Activated CD8-positive, alpha-beta memory T cell treated with anti-CD3 and anti-CD28 coated beads for 36 hours (primary cell): ENCODE results near the gene MPND. TPM values are rescaled to one million over a fixed set of nuclear protein-coding genes. Genes with fewer than 3 reads are reported as not detected.
"Not testable (repeated sequence)": the region's sequence is repeated elsewhere in the genome, so short reads cannot be mapped to it uniquely, and the experiment has no call there.

Source experiments
- CTCF ChIA-PET: fragments of 350-600 bp; sonication (Branson Sonifier 250); formaldehyde crosslinking; loops from one replicate; lab custom pipeline; 2021; ENCODE audit warnings: antibody characterized with exemption; lab: Charles Lee
- POLR2A ChIA-PET: fragments of 350-600 bp; sonication (Branson Sonifier 250); formaldehyde crosslinking; loops from one replicate; lab custom pipeline; 2021; ENCODE audit warnings: antibody characterized with exemption; lab: Charles Lee
- total RNA-seq, 2 experiments: library from RNA; stranded (reverse); gene quantifications; one replicate each; pipeline ENCODE4 v1.2.3, GENCODE V29; 2021

MPND gene
- total RNA-seq, 2 experiments from 2014 or later: 18.0 to 20.1 TPM

- ChIA-PET POLR2A (no interaction called here), CTCF (interaction anchor here (2.7 kb wide), 1 partner anchor 14 kb away, joined by 11 read pairs; no protein-coding TSS in a partner anchor)
These were observed 4.7 kb upstream of the MPND start, which contains the start of gene STAP2 for GRCh38 chr19:4338441-4339355. STAP2 (minus strand) TSS chr19:4338827; CDS start chr19:4338753, 74 bp downstream.

- ChIA-PET POLR2A (interaction anchor here (0.6 to 2.4 kb wide), 6 partner anchors 10 to 98 kb away, joined by 3 to 9 read pairs (median 6); partner anchors contain the start of gene FSD1), CTCF (interaction anchor here (0.8 to 4.1 kb wide), 5 partner anchors 10 to 75 kb away, joined by 3 to 27 read pairs (median 4); no protein-coding TSS in a partner anchor)
These were observed 1.1 kb upstream of the MPND start for GRCh38 chr19:4342314-4342614.

- CTCF ChIA-PET: interaction anchor here (0.6 to 4.1 kb wide), 8 partner anchors 10 to 685 kb away, joined by 3 to 27 read pairs (median 4); partner anchors contain the start of gene CHAF1A
- POLR2A ChIA-PET: interaction anchor here (0.7 to 2.4 kb wide), 8 partner anchors 10 to 129 kb away, joined by 3 to 9 read pairs (median 5); partner anchors contain the start of genes CHAF1A and FSD1
These were observed 570 bp upstream of the MPND start for GRCh38 chr19:4342615-4343369.

GRCh38 chr19:4345342-4346019 lies 2.1 kb downstream of the MPND start:
- ChIA-PET CTCF (interaction anchor here (0.7 to 1.1 kb wide), 2 partner anchors 12 to 78 kb away, joined by 3 read pairs; no protein-coding TSS in a partner anchor), POLR2A (interaction anchor here (0.6 kb wide), 1 partner anchor 41 kb away, joined by 9 read pairs; no protein-coding TSS in a partner anchor)

GRCh38 chr19:4346020-4346383 lies 2.6 kb downstream of the MPND start:
- CTCF ChIA-PET: interaction anchor here (1.1 kb wide), 1 partner anchor 79 kb away, joined by 3 read pairs; no protein-coding TSS in a partner anchor
- POLR2A ChIA-PET: no interaction called here

- ChIA-PET POLR2A (no interaction called here), CTCF (interaction anchor here (0.9 to 1.1 kb wide), 2 partner anchors 68 to 79 kb away, joined by 3 read pairs; partner anchors contain the start of gene SHD)
These were observed 4.2 kb downstream of the MPND start for GRCh38 chr19:4347521-4347920.

- CTCF ChIA-PET, POLR2A ChIA-PET: not testable (repeated sequence)
These were observed 5.9 kb downstream of the MPND start for GRCh38 chr19:4349225-4349624.

GRCh38 chr19:4350111-4350510 lies 6.7 kb downstream of the MPND start:
- POLR2A ChIA-PET: no interaction called here
- CTCF ChIA-PET: interaction anchor here (1.3 kb wide), 1 partner anchor 82 kb away, joined by 3 read pairs; no protein-coding TSS in a partner anchor

- CTCF ChIA-PET: interaction anchor here (1.3 kb wide), 1 partner anchor 83 kb away, joined by 3 read pairs; no protein-coding TSS in a partner anchor
- POLR2A ChIA-PET: no interaction called here
These were observed 7.4 kb downstream of the MPND start for GRCh38 chr19:4350726-4351125.

GRCh38 chr19:4352701-4353121 lies 9.3 kb downstream of the MPND start:
- ChIA-PET CTCF (interaction anchor here (0.6 to 3.4 kb wide), 19 partner anchors 10 to 346 kb away, joined by 3 to 47 read pairs (median 4); partner anchors contain the start of genes MPND and STAP2), POLR2A (interaction anchor here (1.3 kb wide), 1 partner anchor 10 kb away, joined by 5 read pairs; the partner anchor contains the start of gene MPND)

- POLR2A ChIA-PET: no interaction called here
- CTCF ChIA-PET: interaction anchor here (2.8 to 3.4 kb wide), 2 partner anchors 10 to 87 kb away, joined by 29 to 47 read pairs; no protein-coding TSS in a partner anchor
These were observed 10.9 kb downstream of the MPND start for GRCh38 chr19:4354282-4354681.

GRCh38 chr19:4354897-4355296 lies 11.5 kb downstream of the MPND start:
- ChIA-PET POLR2A (no interaction called here), CTCF (no interaction called here)

- POLR2A ChIA-PET: no interaction called here
These were observed 13.9 kb downstream of the MPND start for GRCh38 chr19:4357095-4357797.

GRCh38 chr19:4357921-4358326 lies 14.6 kb downstream of the MPND start:
- ChIA-PET POLR2A (no interaction called here), CTCF (no interaction called here)

More at GRCh38 chr19:4357095-4357797, 13.9 kb downstream of the MPND start:
- CTCF ChIA-PET: interaction anchor here (0.7 to 0.8 kb wide), 2 partner anchors 12 to 90 kb away, joined by 3 read pairs; no protein-coding TSS in a partner anchor

GRCh38 chr19:4358709-4359626 lies 15.6 kb downstream of the MPND start:
- POLR2A ChIA-PET: interaction anchor here (0.5 kb wide), 1 partner anchor 40 kb away, joined by 5 read pairs; no protein-coding TSS in a partner anchor
- CTCF ChIA-PET: interaction anchor here (0.6 to 1.9 kb wide), 2 partner anchors 42 to 314 kb away, joined by 3 to 4 read pairs; partner anchors contain the start of gene SH3GL1

- ChIA-PET CTCF (interaction anchor here (1.9 kb wide), 1 partner anchor 41 kb away, joined by 4 read pairs; the partner anchor contains the start of gene SH3GL1), POLR2A (no interaction called here)
These were observed 16.3 kb downstream of the MPND start for GRCh38 chr19:4359627-4360000.
